ENCODE measurements around the gene SCNN1G. TPM values are rescaled to one million over a fixed set of nuclear protein-coding genes. Genes with fewer than 3 reads are reported as not detected.

SCNN1G gene
- total RNA-seq, 1 experiment from 2014 or later = not detected

DNA sequence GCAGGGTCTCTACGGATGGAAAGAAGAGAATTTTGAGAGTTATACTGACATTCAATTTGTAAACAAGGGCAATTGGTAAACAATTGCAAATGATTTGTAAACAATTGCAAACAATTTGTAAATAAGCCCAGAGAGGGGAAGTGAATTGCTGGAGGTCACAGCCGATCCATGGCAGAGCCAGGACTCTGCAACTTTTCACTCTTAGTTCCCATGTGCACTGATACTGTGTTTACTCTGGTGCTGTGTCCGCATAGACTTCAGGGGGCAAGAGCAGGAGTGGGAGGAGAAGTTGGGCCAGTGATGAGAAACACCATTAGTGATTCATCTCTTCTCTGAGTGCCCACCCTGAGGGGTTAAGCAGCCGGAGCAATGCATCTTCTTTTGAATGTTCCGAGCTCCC lies 14.0 kb downstream of the SCNN1G start:
- no peaks in the 10 kb centered on the region for H3K9me3 ChIP-seq (ENCODE audit: control insufficient read depth in 1 of 2, insufficient read depth in 1 of 2, low read depth in 1 of 2, low read length in 2 of 2)
- CTCF ChIA-PET = no interaction called here
- no peak overlapping the region for H3K9ac ChIP-seq (ENCODE audit: low read length)
- H3K36me3 ChIP-seq (ENCODE audit: control insufficient read depth in 1 of 2, insufficient read depth in 2 of 2, low read length in 2 of 2) = no peaks in the 10 kb centered on the region
- no peak for TF ChIP-seq EGR1 (IDR thresholded peaks at IDR 0.05; ENCODE audit: low read depth)
- TF ChIP-seq TCF7L2 (IDR thresholded peaks at IDR 0.05; ENCODE audit: borderline replicate concordance, extremely low read depth, insufficient read depth, insufficient read length) = no peak
- TF ChIP-seq, protein P1, sequence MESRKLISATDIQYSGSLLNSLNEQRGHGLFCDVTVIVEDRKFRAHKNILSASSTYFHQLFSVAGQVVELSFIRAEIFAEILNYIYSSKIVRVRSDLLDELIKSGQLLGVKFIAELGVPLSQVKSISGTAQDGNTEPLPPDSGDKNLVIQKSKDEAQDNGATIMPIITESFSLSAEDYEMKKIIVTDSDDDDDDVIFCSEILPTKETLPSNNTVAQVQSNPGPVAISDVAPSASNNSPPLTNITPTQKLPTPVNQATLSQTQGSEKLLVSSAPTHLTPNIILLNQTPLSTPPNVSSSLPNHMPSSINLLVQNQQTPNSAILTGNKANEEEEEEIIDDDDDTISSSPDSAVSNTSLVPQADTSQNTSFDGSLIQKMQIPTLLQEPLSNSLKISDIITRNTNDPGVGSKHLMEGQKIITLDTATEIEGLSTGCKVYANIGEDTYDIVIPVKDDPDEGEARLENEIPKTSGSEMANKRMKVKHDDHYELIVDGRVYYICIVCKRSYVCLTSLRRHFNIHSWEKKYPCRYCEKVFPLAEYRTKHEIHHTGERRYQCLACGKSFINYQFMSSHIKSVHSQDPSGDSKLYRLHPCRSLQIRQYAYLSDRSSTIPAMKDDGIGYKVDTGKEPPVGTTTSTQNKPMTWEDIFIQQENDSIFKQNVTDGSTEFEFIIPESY (IDR thresholded peaks at IDR 0.05; ENCODE audit: extremely low read depth, insufficient replicate concordance, low read length) = no peak
- no peak for TF ChIP-seq RAD21 (IDR thresholded peaks at IDR 0.05; ENCODE audit: low read depth)
- no peak for TF ChIP-seq POLR2A (IDR thresholded peaks at IDR 0.05; ENCODE audit: borderline replicate concordance, extremely low read depth, insufficient read depth, insufficient read length)
- no peak for TF ChIP-seq SRF (IDR thresholded peaks at IDR 0.05; ENCODE audit: low read depth)
- no peak for TF ChIP-seq FOSL1 (IDR thresholded peaks at IDR 0.05; ENCODE audit: low read depth)
- TF ChIP-seq JUND (IDR thresholded peaks at IDR 0.05) = no peak
- no peak for TF ChIP-seq SP1 (IDR thresholded peaks at IDR 0.05; ENCODE audit: low read depth)
- no peak for TF ChIP-seq POLR2AphosphoS5 (IDR thresholded peaks at IDR 0.05; ENCODE audit: low read depth, low read length)
- no peak for TF ChIP-seq SIN3A (IDR thresholded peaks at IDR 0.05; ENCODE audit: low read depth)
- TF ChIP-seq YY1 (IDR thresholded peaks at IDR 0.05; ENCODE audit: extremely low read depth, insufficient replicate concordance, low read depth, low read length) = no peak
- no peaks in the 10 kb centered on the region for H3K9me2 ChIP-seq (ENCODE audit: insufficient read depth)
- RAD21 ChIA-PET (ENCODE audit: low non-redundant PET in 1 of 2, low total read pairs in 2 of 2, uncharacterized antibody in 2 of 2, unreplicated experiment in 2 of 2) = no interaction called here
- no TSS peak for BruUV-seq (replicated peaks)
- POLR2A ChIA-PET = no interaction called here
- no peak overlapping the region for H2AFZ ChIP-seq (ENCODE audit: low read depth, low read length, poor library complexity, severe bottlenecking)
- no peak overlapping the region for H3K4me3 ChIP-seq (replicated peaks in 1 of 2; ENCODE audit: low read depth in 1 of 2, low read length in 2 of 2)
- ATAC-seq (no peak), DNase-seq (ENCODE audit: low read depth, low spot score) (no peak)
- no peak overlapping the region for H3K27ac ChIP-seq (ENCODE audit: low read depth, low read length)
- peaks cover 52% of the 10 kb centered on the region for H3K27me3 ChIP-seq (ENCODE audit: insufficient read depth, low read length)
- intact Hi-C loops (cut with micrococcal nuclease) = no loop called here
- no peaks in the 10 kb centered on the region for H4K20me1 ChIP-seq (ENCODE audit: insufficient read depth)
- H3K4me2 ChIP-seq (ENCODE audit: low read length) = no peak overlapping the region
- no peaks in the 10 kb centered on the region for H3K4me1 ChIP-seq (ENCODE audit: control insufficient read depth in 1 of 2, insufficient read depth in 2 of 2, low read length in 2 of 2)
- no peaks in the 10 kb centered on the region for H3K79me2 ChIP-seq (ENCODE audit: insufficient read depth, low read length)

Measured in HCT116 (cell line).